Transverse colon (tissue), 3 donors: ENCODE measurements around the gene SMG5.

ENCODE experiments used
- POLR2A ChIP-seq: fragments of 450-650 bp; IDR thresholded peaks from one replicate; pipeline ENCODE4 v1.6.1; 2016; ENCODE audit warnings: antibody characterized with exemption, mild to moderate bottlenecking, moderate library complexity
- TF ChIP-seq, protein P1 (sequence below), 5 experiments: fragments of 200-600 bp in 3 of 5; fragments of 450-650 bp in 2 of 5; sonication (generic) in 3 of 5; IDR thresholded peaks; 1 replicate in 2 of 5; 2 replicates in 3 of 5; pipeline ENCODE4 v1.5.1; 2016 to 2017; ENCODE audit warnings: antibody characterized with exemption in 5 of 5, inconsistent platforms in 3 of 5, mild to moderate bottlenecking in 2 of 5, moderate library complexity in 1 of 5

GRCh38 chr1:156298852-156299357 is 16.3 kb upstream of the SMG5 start, which contains the start of gene VHLL:
- TF ChIP-seq POLR2A: no peak
- TF ChIP-seq, protein P1, sequence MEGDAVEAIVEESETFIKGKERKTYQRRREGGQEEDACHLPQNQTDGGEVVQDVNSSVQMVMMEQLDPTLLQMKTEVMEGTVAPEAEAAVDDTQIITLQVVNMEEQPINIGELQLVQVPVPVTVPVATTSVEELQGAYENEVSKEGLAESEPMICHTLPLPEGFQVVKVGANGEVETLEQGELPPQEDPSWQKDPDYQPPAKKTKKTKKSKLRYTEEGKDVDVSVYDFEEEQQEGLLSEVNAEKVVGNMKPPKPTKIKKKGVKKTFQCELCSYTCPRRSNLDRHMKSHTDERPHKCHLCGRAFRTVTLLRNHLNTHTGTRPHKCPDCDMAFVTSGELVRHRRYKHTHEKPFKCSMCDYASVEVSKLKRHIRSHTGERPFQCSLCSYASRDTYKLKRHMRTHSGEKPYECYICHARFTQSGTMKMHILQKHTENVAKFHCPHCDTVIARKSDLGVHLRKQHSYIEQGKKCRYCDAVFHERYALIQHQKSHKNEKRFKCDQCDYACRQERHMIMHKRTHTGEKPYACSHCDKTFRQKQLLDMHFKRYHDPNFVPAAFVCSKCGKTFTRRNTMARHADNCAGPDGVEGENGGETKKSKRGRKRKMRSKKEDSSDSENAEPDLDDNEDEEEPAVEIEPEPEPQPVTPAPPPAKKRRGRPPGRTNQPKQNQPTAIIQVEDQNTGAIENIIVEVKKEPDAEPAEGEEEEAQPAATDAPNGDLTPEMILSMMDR (IDR thresholded peaks at IDR 0.05): no peak
